NCI-H2196 treated with DMSO at 0.1 percent for 48 hours (cell line): ENCODE data around the gene SSTR1.

ENCODE experiments used
- DNase-seq: peaks from one replicate; lab custom pipeline; 2025; ENCODE audit not compliant: unreplicated experiment; lab: John Stamatoyannopoulos, UW

Gene SSTR1

GRCh38 chr14:38233218-38233617, 25.5 kb downstream of the SSTR1 start:
- DNase-seq = no peak

- DNase-seq = no peak
Measured at GRCh38 chr14:38238332-38238731, 30.6 kb downstream of the SSTR1 start.

GRCh38 chr14:38238878-38239277, 31.2 kb downstream of the SSTR1 start:
- no peak for DNase-seq

- no peak for DNase-seq
Measured at GRCh38 chr14:38243696-38244240, 36.1 kb downstream of the SSTR1 start.

GRCh38 chr14:38248321-38249028, 40.8 kb downstream of the SSTR1 start:
- DNase-seq = no peak

GRCh38 chr14:38250331-38250730, 42.6 kb downstream of the SSTR1 start:
- no peak for DNase-seq

- DNase-seq = no peak
Measured at GRCh38 chr14:38252066-38252710, 44.5 kb downstream of the SSTR1 start.

GRCh38 chr14:38253676-38254075, 46.0 kb downstream of the SSTR1 start:
- DNase-seq = no peak

- no peak for DNase-seq
Measured at GRCh38 chr14:38254571-38255407, 47.1 kb downstream of the SSTR1 start.

- no peak for DNase-seq
Measured at GRCh38 chr14:38255408-38255672, 47.6 kb downstream of the SSTR1 start.

- DNase-seq = no peak
Measured at GRCh38 chr14:38255673-38256532, 48.2 kb downstream of the SSTR1 start, which contains the start of gene CLEC14A. Gene CLEC14A, minus strand, starts transcription at chr14:38256093. Its CDS starts 71 bp downstream, at chr14:38256022.

GRCh38 chr14:38256533-38256840, 48.8 kb downstream of the SSTR1 start:
- DNase-seq = no peak

- DNase-seq = no peak
Measured at GRCh38 chr14:38257507-38257906, 49.8 kb downstream of the SSTR1 start.

GRCh38 chr14:38261620-38262019, 53.9 kb downstream of the SSTR1 start:
- DNase-seq = no peak
